Measurements from ENCODE around the gene MAST3.
"Not testable (repeated sequence)": the region's sequence is repeated elsewhere in the genome, so short reads cannot be mapped to it uniquely, and the experiment has no call there.

Gene MAST3

DNA sequence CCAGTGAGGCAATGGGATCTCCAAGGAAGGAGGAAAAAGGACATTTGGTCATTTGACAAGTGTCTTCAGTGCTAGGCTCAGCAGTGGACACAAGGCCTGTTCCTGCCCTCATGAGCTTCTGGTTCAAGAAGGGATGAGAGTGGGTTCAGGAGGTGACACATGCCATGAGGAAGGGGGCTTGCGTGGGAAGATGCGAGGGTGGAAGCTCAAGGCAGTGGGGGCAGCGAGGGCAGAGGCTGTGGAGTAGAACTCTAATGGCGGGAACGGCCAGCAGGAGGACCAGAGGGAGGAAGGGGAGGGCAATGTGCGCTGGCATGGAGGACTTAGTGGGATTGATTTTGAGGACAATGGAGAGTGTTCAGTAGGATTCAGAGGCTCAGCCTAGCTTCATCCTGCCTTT is 58.7 kb downstream of the MAST3 start:
- DNase-seq (ENCODE audit: extremely low spot score, insufficient read length, low read depth) (no peak), FAIRE-seq (no peak)

DNA sequence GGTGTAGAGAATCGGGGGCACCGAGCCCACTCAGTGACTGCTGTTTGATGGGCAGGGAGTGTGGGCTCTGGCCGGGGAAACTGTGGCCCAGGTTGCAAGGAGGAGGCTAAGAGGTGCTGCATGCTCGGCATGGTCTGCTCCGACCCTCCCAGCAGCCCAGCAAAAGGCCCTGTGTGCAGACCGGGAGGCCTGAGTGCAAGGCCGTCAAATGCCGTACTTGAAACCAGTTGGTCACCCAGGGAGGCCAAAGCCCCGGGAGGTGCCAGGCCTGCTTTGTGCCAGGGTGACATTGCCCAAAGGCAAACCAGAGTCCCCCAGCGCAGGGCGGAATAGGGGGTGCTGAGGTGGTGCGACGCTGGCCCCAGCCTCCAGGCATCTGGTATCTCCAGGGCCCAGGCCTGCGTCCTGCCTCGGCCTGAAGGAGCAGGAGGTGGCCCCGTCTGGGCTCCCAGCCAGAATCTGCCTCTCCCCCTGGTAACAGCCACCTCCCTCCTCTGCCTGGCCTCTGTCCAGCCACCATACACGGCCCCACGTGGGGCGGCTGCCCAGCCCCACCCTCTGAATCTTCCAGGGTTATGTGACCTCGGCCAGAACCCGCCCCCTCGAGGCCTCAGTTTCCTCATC is 59.4 kb downstream of the MAST3 start:
- no peak for FAIRE-seq
- no peak for DNase-seq (ENCODE audit: extremely low spot score, insufficient read length, low read depth)

DNA sequence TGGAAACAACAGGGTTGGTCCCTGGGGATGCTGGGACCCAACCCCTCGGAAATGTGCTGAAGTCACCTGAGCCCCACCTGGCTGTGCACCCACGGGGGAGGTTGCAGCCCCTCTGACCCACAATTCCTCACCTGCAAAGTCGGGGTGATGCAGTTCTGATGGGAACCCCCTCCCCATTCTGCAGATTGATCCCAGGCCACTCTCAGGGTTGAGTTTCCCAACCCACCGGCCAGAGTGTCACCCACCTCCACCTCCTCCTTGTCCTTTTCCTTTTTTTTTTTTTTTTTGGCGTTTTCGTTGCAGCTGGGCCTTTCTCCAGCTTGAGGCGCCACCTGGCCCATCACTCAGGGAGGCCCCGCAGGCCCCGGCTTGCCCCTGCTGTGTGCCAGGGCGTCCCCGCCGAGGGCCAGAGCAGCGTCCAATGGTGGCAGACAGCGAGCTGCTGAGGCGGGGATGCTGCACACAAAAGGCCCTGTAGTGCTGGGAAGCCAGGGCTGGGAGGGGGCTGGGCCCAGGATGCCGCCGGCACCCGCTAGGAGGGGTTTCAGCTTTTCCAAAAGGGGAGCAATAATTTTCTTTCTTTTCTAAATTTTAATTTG is 60.0 kb downstream of the MAST3 start:
- FAIRE-seq, result no peak

DNA sequence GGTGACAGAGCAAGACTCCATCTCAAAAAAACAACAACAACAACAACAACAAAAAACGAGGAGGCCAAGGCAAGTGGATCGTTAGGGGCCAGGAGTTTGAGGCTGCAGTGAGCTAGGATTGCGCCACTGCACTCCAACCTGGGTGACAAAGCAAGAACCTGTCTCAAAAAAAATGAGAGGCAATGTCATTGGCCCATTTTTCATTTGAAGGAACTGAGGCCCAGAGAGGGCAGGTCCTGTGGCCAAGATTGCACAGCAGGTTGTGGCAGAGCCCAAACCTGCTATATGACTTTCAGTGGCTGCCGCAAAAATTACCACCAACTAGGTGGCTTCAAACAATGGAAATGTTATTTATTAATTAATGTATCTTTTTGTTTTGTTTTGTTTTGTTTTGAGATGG is 60.9 kb downstream of the MAST3 start:
- no peak for DNase-seq (ENCODE audit: extremely low spot score, insufficient read length, low read depth)
- FAIRE-seq, result no peak

More for the DNA sequence above, 60.0 kb downstream of the MAST3 start:
- no peak for DNase-seq (ENCODE audit: extremely low spot score, insufficient read length, low read depth)

DNA sequence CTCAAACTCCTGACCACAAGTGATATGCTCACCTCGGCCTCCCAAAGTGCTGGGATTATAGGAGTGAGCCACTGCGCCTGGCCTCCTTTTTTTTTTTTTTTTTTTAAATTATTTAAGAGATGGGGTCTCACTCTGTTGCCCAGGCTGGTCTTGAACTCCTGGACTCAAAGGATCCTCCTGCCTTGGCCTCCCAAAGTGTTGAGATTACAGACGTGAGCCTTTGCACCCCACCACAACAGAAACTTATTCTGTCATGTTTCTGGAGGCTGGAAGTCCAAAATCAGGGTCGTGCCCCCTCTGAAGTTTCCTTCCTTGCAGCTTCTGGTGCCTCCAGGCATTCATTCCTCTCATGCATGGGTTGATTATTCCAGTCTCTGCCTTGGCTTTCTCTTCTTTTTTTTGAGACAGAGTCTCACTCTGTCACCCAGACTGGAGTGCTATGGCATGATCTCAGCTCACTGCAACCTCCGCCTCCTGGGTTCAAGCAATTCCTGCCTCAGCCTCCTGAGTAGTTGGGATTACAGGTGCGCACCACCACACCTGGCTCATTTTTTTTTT is 61.6 kb downstream of the MAST3 start:
- not testable (repeated sequence) for FAIRE-seq

DNA sequence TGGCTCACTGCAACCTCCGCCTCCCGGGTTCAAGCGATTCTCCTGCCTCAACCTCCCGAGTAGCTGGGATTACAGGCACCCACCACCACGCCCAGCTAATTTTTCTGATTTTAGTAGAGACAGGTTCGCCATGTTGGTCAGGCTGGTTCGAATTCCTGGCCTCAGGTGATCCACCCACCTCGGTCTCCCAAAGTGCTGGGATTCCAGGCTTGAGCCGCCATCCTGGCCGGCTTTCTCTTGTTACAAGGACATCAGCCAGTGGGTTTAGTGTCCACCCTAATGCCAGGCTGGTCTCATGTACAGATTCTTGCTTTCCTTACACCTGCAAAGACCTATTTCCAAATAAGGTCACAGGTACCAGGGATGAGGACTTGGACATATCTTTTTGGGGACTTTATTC is 62.2 kb downstream of the MAST3 start:
- DNase-seq (ENCODE audit: extremely low spot score, insufficient read length, low read depth) (no peak), FAIRE-seq (no peak)

More for the DNA sequence above, 61.6 kb downstream of the MAST3 start:
- not testable (repeated sequence) for DNase-seq (ENCODE audit: extremely low spot score, insufficient read length, low read depth)

DNA sequence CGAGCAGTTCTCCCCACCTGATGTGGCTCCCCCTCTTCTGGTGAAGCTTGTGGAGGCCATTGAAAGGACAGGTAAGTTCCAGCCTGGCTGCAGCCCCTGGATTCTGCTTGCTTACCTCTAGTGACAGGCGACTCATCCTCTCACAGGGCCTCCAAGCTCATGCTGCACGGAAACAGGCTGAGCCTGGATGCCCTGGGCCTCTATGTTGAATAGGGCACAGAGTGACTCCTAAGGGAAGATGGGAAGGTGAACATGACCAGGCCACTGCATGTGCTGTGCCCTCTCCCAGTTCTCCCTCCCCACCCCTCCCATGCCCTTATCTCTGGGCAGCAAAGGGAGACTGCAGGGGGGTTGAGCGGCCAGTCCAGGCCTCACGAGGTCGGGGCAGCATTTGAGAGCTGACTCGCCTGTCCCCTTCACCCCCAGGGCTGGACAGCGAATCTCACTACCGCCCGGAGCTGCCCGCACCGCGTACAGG is 63.0 kb downstream of the MAST3 start:
- no peak for DNase-seq (ENCODE audit: extremely low spot score, insufficient read length, low read depth)
- FAIRE-seq, result no peak

DNA sequence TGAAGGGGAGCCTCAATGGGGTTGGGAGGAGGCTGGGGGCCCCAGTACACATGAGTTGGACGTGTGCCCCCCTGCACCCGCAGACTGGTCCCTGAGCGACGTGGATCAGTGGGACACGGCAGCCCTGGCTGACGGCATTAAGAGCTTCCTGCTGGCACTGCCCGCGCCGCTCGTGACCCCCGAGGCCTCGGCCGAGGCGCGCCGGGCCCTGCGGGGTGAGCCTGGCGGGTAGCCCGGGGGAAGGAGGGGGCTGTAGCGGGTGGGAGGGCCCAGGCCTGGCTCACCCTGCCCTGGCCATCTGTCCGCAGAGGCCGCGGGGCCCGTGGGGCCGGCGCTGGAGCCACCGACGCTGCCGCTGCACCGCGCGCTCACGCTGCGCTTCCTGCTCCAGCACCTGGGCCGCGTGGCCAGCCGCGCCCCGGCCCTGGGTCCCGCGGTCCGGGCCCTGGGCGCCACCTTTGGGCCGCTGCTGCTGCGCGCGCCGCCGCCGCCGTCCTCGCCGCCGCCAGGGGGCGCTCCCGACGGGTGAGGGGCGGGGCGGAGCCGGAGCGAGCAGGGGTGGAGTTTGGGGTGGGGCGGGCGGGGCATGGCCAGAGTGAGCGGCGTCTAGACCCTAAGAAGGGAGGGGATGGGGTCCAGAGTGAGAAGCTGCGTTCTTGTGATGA is 63.5 kb downstream of the MAST3 start:
- FAIRE-seq (peak; percentile 69), DNase-seq (ENCODE audit: extremely low spot score, insufficient read length, low read depth) (peak; percentile 87)

DNA sequence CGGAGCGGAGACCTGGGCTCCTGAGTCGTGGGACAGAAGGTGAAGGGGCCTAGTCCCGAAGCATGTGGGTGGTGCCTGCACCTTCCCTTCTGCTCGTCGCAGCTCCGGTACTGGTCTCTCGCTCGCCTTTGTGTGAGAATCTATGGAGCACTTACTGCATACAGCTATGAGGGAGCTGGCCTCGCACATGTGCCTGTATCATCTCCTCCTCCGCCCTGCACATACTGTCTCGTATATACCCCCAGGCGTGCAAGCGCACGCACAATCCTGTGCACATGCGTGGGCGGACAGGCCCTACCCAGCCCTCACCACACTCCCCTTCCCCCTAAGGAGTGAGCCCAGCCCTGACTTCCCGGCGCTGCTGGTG is 64.0 kb downstream of the MAST3 start:
- no peak for FAIRE-seq
- DNase-seq (ENCODE audit: extremely low spot score, insufficient read length, low read depth), result no peak

DNA sequence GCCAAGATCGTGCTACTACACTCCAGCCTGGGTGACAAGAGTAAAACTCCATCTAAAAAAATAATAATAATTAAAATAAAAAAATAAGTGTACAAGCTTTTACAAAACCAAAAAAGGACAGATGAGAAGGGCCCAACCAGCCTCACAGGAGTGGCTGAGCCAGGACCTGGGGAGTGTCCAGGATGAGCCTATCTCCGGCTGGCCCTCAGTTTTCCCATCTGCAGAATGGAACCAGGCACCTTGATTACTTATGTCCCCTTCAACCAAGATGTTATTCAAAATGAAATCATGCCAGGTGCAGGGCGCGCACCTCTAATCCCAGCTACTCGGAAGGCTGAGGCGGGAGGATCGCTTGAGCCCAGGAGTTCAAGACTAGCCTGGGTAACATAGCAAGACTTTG is 66.5 kb downstream of the MAST3 start:
- FAIRE-seq (no peak), DNase-seq (ENCODE audit: extremely low spot score, insufficient read length, low read depth) (no peak)

DNA sequence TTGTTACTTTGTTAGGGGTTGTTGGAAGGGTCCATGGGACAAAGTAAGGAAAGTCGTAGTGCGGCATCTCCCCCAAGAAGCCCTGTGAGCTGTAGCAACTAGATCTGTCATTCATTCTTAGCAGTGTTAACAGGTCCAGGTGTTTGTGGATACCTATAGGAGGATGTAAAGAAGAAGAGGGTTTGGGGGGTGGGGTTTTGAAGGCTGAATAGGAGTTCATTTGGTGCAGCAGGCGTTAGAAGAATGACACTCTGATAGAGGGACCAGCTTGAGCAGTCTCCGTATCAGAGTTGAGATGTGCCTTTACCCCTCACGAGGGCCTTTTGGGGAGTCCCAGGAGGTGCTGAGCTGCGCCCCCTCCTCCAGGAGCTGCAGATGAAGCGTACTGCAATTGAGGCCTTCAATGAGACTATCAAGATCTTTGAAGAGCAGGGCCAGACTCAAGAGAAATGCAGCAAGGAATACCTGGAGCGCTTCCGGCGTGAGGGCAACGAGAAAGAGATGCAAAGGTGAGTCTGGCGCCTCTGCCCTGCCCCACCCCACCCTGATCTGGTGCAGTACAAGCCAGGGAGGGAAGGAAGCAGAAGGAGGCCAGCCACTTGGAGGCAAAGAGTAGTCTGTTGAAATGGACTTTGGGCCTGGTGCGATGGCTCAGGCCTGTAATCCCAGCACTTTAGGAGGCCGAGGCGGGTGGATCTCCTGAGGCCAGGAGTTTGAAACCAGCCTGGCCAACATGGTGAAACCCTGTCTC is 68.4 kb downstream of the MAST3 start:
- DNase-seq (ENCODE audit: extremely low spot score, insufficient read length, low read depth) (no peak), FAIRE-seq (no peak)

DNA sequence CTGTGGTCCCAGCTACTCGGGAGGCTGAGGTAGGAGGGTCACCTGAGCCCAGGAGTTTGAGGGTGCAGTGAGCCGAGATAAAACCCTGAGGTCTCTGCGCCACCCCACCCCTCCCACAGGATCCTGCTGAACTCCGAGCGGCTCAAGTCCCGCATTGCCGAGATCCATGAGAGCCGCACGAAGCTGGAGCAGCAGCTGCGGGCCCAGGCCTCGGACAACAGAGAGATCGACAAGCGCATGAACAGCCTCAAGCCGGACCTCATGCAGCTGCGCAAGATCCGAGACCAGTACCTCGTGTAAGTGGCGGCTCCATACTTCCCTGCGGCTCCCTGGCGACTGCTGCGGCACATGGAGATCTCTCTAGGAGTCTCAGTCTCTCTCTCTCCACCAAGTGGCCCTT is 69.4 kb downstream of the MAST3 start:
- FAIRE-seq, result no peak

DNA sequence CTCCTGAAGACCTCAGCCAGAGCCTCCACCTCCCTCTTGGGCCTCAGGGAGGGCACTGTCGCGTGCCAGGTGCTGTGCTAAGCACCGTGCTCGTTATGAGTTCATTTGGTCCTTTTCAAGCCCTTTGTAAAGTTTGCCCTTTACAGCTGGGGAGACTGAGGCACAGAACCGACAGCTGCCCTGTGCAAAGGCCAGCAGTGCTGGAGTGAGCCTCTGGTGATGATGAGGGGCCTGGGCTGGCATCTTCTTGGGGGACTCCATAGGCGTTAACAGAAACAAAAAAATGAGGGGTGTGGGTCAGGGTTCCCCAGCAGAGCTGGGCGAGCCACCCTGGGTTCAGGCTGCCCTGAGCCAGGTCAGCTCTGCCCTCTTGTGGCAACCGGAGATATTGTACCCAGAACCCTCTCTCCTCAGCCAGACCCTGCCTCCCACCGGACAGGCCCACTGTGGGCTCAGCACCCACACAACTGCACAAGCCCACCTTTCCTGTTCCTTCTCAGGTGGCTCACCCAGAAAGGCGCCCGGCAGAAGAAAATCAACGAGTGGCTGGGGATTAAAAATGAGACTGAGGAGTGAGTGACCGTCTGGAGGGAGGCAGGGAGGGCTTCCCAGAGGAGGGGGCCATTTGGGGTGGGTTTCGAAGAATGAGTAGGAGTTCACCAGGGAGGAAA is 70.5 kb downstream of the MAST3 start:
- DNase-seq (ENCODE audit: extremely low spot score, insufficient read length, low read depth), result no peak
- FAIRE-seq, result peak; percentile 93

More for the DNA sequence above, 69.4 kb downstream of the MAST3 start:
- no peak for DNase-seq (ENCODE audit: extremely low spot score, insufficient read length, low read depth)

DNA sequence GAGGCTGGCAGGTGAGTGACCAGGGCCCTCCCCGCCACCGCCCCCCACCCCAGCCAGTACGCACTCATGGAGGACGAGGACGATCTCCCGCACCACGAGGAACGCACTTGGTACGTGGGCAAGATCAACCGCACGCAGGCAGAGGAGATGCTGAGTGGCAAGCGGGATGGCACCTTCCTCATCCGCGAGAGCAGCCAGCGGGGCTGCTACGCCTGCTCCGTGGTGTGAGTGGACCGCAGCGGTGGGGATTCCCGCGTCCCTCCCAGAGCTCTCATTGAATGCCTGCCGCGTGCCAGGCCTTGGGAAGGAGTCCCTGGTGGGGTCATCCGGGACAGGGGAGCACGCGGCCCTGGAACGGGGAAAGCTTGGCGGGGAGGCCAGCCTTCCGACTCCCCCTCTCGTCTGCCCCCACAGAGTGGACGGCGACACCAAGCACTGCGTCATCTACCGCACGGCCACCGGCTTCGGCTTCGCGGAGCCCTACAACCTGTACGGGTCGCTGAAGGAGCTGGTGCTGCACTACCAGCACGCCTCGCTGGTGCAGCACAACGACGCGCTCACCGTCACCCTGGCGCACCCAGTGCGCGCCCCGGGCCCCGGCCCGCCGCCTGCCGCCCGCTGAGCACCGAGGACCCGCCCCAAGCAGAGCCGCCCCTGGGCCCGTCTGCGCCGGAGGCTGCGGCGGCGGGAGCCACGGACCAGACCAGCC is 71.2 kb downstream of the MAST3 start:
- DNase-seq (ENCODE audit: extremely low spot score, insufficient read length, low read depth) (no peak), FAIRE-seq (no peak)

DNA sequence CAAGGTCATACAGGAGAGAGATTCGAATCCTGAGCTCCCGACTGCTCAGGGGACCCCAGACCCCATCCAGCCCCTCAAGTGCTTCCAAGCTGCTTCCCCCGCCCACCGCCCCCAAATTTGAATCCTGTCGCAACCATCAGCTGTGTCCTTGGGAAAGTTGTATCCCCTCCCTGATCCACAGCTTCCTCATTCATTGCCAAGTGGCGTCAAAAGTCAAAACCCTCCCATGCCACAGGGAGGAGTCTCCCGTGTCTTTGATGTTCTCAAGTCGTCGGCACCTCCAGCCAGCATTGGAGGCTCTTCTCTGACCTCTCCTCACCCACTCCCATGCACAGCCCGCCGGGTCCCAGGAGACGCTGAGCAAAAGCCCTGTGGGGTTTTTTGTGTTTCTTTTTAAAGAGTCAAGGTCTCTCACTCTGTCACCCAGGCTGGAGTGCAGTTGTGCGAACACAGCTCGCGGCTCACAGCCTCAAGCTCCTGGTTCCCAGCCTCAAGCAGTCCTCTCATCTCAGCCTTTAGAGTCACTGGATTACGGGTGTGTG is 73.2 kb downstream of the MAST3 start:
- DNase-seq (ENCODE audit: extremely low spot score, insufficient read length, low read depth) (no peak), FAIRE-seq (peak; percentile 97)

DNA sequence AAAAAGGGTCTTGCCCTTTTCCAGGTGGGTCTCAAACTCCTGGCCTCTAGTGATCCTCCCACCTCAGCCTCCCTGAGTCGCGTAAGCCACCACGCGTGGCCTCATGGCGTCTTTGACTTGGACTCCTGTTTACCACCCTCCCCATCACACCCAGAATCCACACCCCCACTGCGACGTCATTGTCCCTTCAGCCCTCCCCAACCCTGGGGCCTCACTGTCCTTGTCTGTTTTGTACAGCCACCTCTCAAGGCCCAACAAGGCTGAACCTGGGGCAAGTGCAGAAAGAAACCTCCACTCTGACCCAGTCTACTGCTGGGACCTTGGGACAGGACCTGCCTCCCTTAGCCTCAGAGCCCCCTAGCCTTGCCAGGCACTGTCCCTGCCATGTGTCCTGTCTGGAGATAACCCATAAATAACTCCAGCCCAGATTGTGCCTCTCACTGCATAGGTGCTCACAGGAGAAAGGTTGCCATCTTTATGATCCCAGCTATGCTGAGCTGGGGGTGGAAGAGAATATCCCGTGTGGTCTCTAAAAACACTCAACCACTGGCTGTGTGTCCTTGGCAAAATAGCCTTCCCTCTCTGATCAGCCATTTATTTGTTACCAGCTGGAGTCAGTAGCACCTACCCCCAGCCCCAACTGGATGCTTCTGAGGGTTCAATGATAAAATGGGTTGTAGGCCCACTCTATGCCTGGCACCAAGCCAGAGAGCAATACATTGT is 74.2 kb downstream of the MAST3 start:
- peak; percentile 80 for FAIRE-seq
- DNase-seq (ENCODE audit: extremely low spot score, insufficient read length, low read depth), result no peak

DNA sequence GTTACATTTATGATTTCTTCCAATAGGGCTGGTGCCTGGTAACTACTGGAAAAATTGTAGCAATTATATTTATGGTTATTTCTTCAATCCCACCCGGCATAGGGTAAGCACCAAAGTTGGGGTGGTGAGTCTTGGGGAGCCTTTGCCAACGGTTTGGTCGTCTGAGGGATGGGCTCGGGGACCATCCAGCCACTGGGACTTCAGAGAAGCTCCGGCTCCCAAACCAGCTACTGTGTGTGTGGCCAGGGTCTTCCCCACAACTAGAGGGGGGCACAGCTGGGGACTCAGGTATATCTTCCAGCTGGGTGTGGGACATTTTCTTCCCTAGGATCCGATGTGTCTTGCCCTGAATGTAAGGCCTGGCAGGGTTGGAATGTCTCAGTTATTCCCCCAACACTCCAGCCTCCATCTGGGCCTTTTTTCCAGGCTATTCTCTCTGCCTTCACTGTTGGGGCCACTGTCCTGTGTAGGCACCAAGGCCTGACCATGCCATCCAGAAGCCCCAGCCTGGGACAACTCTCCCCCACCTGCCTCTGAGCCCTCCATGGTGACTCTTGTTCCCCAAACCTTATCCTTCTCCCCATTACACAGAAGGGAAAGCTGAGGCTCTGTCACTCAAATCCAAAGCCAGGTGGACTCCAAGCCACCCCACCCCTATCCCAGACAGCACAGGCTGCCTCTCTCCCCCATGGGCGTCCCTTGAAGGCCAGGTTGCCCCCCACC is 74.9 kb downstream of the MAST3 start:
- FAIRE-seq, result no peak
- DNase-seq (ENCODE audit: extremely low spot score, insufficient read length, low read depth), result no peak

DNA sequence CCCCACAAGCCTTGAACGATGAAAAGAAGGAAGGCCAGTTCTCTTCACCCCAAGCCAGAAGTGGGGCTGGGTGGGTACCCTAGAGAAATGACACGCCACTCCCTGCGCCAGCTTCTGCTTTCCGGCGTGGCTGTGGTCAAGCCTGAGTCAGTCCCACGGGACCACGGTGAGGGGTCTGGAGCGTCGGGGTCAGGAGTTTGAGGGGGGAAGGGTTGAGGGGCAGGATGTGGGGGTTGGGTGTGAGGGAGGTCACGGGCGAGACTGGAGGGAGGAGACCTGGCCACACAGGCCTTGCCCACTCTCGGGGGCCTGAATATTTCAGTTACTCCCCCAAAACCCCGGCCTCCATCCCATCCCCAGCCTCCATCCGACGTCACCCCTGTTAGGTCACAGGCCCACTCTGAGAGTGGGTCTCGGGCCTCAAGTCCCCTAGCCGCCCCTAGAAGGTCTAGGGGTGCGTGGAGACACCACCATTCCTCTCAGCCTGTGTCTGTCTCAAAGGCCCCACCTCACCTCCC is 75.5 kb downstream of the MAST3 start:
- DNase-seq (ENCODE audit: extremely low spot score, insufficient read length, low read depth) (no peak), FAIRE-seq (no peak)

All from GM18507 (cell line).